Activated T-helper 1 cell treated with Interleukin-2 at 50 U/mL for 16 hours (primary cell): Measurements from ENCODE around the gene ZC3H15.
"Not testable (repeated sequence)": the region's sequence is repeated elsewhere in the genome, so short reads cannot be mapped to it uniquely, and the experiment has no call there.

Experiments
- DNase-seq: peaks from one replicate; pipeline ENCODE4 v3.0.0-alpha.2; 2020; ENCODE audit warnings: low read depth

ZC3H15 gene

GRCh38 chr2:186493564-186494085 is 7.6 kb downstream of the ZC3H15 start:
- DNase-seq = no peak

GRCh38 chr2:186496401-186496800 is 10.3 kb downstream of the ZC3H15 start:
- DNase-seq = no peak

- DNase-seq = no peak
These were observed 11.9 kb downstream of the ZC3H15 start for GRCh38 chr2:186497928-186498327.

GRCh38 chr2:186498834-186499233 is 12.8 kb downstream of the ZC3H15 start:
- DNase-seq = no peak

- DNase-seq = no peak
These were observed 18.0 kb downstream of the ZC3H15 start for GRCh38 chr2:186503827-186504606.

- no peak for DNase-seq
These were observed 22.2 kb downstream of the ZC3H15 start for GRCh38 chr2:186508263-186508662.

- no peak for DNase-seq
These were observed 29.3 kb downstream of the ZC3H15 start for GRCh38 chr2:186515376-186515775.

- no peak for DNase-seq
These were observed 30.3 kb downstream of the ZC3H15 start for GRCh38 chr2:186516396-186516795.

GRCh38 chr2:186517090-186517489 is 31.0 kb downstream of the ZC3H15 start:
- DNase-seq = no peak

GRCh38 chr2:186518291-186518690 is 32.2 kb downstream of the ZC3H15 start:
- no peak for DNase-seq

GRCh38 chr2:186518945-186519344 is 32.9 kb downstream of the ZC3H15 start:
- DNase-seq = no peak

- not testable (repeated sequence) for DNase-seq
These were observed 35.6 kb downstream of the ZC3H15 start for GRCh38 chr2:186521570-186522153.

- no peak for DNase-seq
These were observed 36.4 kb downstream of the ZC3H15 start for GRCh38 chr2:186522450-186522849.

GRCh38 chr2:186523791-186524190 is 37.7 kb downstream of the ZC3H15 start:
- no peak for DNase-seq

- no peak for DNase-seq
These were observed 40.2 kb downstream of the ZC3H15 start for GRCh38 chr2:186526281-186526680.

- DNase-seq = no peak
These were observed 44.3 kb downstream of the ZC3H15 start for GRCh38 chr2:186530314-186530713.

GRCh38 chr2:186531257-186531775 is 45.3 kb downstream of the ZC3H15 start:
- no peak for DNase-seq

- no peak for DNase-seq
These were observed 46.8 kb downstream of the ZC3H15 start for GRCh38 chr2:186532891-186533290.

- DNase-seq = no peak
These were observed 47.7 kb downstream of the ZC3H15 start for GRCh38 chr2:186533717-186534116.

GRCh38 chr2:186534406-186534805 is 48.3 kb downstream of the ZC3H15 start:
- no peak for DNase-seq

GRCh38 chr2:186535861-186536260 is 49.8 kb downstream of the ZC3H15 start:
- no peak for DNase-seq

- DNase-seq = no peak
These were observed 51.0 kb downstream of the ZC3H15 start for GRCh38 chr2:186537019-186537418.

- DNase-seq = no peak
These were observed 54.9 kb downstream of the ZC3H15 start for GRCh38 chr2:186540941-186541340.
